Endothelial cell of hepatic sinusoid (primary cell): ENCODE results near the gene LCE5A.
"Not testable (repeated sequence)": the region's sequence is repeated elsewhere in the genome, so short reads cannot be mapped to it uniquely, and the experiment has no call there.

Experiments used
- in situ Hi-C: cut with HindIII; loops from 2 replicates; pipeline ENCODE4 v1.10.0; 2017; ENCODE audit warnings: low sequenced_read_pairs

Gene LCE5A

DNA sequence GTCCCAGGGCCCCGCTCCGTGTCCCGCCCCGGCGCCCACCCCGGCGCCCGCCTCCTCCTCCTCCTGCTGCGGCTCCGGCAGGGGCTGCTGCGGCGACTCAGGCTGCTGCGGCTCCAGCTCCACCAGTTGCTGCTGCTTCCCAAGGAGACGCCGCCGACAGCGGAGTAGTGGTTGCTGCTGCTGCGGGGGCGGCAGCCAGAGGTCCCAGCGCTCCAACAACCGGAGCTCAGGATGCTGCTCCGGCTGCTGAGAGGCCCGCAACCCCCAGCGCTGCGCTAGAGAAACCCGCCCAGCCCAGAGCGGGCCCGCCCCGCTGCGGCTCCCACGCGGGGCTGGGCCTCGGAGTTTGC, 4.8 kb downstream of the LCE5A start:
- in situ Hi-C loops = no loop called here

DNA sequence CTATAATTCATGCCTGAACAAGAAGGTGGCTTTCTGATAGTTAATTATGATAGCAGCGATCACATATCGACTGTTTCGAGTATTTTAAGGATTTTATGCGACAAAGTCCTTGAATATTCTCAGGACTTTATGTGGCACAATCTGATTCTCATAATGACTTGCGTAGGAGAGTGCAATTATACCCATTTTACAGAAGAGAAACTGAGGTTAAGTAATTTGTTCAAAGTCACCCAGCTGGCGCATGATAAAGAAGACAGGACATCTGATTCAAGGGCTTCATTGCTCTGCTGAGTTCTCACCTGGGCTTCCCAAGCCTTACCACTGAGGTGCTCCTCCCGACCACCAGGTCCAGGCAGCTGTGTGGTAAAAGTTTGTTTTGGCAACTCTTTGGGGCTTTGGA, 5.5 kb downstream of the LCE5A start:
- in situ Hi-C loops = no loop called here

DNA sequence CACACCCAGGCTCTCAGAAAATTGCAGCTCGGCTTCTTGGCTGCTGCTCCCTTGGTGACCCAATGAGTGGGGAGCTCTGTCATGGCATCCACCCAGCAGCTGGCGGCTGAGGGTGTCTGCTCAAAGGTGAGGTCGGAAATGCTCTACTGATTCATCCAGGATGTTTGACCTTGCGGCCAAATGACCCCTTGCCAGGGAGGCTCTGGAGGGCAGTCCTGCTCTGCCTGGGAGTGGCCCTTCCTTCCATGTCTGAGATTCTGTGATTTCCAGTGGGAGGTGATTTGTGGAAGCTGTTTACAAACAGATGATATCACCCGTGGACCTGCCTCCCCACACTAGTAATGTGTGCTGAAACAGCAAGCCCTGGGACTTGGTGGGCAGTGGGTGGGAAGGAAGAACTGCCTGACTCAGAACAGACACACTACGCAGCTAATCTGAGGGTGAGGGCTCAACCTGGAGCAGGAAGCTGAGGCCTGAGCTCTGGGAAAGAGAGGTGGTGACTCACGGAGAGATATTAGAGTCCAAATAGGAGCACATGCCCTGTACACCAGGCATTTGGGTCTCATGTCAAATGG, 6.7 kb downstream of the LCE5A start:
- in situ Hi-C loops = no loop called here

DNA sequence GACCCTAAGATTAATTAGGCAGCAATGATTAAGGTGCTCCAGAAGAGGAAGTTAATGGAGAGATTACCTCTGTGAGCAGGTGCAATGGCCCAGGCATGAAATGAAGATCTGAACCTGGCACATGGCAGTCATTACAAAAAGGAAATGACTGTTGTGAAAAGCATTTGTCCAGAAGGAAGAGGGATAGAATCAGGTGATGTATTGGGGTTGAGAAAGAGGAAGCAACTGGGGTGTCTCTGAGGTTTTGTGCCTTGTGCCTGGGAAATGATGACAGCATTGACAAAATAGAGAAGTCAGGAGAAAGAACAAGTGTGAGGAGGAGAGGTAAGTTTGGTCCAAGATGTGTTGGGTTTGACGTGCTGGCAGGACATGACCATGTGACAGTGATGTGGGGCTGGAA, 9.2 kb downstream of the LCE5A start:
- in situ Hi-C loops = no loop called here

DNA sequence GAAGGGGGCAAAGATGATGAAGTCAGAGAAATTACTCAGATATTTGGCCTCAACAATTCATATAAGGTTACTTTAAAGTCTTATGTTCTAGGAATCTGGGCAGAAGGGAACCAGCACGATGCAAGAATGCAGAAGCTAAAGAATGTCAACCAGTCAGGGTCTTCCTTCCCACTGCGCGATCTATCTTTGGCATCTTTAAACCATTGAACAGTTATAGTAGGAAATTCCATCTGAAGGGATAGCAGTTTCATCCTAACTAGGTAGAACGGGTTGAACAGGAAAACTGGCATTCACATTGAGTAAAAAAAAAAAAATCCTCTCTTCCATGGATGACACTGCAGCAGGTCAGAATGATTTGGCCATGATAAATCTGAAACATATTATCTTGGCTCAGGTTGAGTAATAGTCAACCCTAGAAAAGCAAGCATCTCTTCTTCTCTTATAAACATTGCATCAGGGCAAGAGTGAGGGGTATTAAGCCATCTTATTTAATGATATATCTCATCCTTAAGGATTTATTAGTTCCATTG, 10.0 kb downstream of the LCE5A start:
- in situ Hi-C loops = no loop called here

DNA sequence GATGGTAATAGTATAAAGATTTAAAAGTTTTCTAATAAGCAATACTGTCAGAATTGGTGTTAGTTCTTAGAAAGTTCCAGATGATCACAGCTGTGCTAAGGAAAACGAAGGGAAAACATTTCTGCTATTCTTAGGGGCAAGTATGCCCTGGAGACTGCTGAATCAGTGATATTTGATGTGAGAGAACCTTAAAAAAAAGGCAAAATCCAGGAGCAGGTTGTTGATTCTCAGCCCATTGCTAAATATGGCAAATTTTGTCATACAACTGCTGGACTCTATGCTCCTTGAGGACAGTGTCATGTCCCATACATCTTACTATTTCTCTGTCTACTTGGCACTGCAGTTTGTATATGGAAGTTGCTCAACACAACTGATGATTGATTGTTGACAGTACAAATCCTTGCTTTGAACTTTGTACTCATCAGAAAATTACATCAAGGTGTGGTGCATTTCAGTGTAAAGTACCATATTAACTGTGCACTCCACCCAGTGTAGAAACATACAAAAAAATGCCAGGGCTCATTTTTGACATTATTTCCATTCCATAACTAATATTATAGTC, 14.6 kb downstream of the LCE5A start:
- in situ Hi-C loops = no loop called here

DNA sequence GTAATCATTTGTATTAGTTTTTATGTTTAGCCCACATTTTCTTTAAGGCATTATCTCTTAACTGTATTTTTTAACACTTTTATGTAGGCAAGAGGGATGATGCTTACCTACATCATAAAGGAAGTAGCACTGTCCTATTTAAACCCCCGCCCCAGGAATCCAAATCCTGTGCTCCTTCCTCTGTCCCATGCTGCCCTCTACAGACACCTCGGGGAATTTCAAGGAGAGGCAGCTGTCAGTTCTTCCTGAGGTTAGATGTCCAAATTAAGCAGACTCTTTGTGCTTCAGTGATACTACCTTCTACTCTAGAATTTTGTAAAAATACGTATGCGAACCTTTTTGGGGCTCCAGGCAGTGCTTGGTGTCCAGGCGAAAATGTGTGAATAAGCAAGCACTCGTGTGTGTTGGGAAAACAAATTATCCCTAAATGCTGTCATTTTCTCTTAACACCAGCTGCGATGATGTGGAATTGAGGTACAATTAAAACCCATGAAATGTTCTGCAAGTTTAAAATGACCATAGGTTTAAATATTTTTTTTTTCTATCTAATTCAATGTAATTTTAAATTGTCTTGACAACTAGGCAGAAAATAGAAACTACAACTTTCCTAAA, 22.8 kb downstream of the LCE5A start:
- in situ Hi-C loops = no loop called here

DNA sequence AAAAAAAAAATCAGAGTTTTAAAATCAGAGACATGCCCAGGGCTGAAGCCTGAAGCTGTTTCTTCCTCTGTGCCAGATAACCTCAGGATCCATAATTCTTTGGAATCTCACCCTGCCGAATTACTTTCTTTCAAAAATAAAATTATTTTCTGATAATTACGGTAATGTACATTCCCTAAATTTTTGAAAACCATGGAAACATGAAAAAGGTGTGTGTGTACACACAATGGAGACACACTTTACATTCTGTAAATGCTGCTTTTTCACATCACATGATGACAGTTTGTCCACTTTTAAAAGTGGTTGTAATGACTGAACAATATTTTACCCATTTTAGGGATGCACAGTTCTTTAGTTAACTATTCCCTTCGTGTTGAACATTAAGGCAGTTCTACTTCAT, 25.2 kb downstream of the LCE5A start:
- in situ Hi-C loops = no loop called here

DNA sequence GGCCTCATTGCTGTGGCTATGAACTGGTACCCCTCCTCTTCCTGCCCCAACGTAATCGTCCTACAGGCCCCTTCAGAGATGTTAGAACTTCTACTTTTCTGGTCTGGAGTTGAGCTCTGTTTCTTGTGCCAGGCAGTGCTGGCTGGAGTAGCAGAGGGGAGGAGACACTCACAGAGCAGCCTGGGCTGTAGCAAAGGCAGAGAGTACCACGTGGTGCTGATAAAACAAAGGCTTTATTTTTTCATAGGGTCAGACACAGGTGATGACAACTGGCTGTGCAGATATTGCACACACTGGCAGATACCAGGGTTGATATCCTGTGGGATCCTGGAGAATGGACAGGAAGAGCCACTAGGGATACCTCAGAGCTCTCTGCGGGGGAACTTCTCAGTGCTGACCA, 26.9 kb downstream of the LCE5A start:
- in situ Hi-C loops = no loop called here

DNA sequence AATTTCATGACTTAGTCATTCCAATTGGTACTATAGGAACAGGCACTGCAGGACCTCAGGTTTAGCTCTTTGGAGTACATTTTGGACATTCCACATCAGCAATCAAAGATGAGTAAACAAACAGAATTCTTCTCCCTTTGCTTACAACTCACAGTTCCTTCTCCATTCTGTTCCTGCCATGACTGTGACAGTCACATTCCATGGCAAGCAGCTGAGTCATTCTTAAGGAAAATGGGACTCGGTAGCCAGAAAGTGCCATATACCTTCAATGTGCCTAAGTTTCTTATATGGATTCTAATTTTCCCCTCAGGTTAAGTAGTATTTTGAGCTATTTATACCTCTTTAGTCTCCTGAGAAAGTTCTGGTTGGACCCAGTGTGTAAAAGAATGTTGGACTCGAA, 29.3 kb downstream of the LCE5A start:
- in situ Hi-C loops = no loop called here

DNA sequence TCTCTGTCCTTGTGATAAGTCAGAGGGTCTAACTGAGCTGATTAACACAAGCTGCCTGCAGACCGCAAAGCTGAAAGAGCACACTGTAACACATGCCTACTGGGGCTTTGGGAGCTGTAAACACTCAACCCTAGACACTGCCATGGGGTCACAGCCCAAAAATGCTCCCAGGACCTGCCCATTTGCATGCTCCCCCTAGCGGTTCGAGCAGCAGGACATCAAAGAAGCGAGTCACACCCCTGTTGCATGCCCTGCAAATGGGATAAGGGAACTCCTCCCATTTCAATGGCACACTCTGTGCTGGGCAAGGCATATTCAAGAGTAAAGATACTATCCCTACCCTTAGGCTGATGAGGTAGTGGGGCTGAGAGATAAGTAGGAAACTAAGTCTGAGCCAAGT, 33.2 kb downstream of the LCE5A start:
- in situ Hi-C loops = no loop called here

DNA sequence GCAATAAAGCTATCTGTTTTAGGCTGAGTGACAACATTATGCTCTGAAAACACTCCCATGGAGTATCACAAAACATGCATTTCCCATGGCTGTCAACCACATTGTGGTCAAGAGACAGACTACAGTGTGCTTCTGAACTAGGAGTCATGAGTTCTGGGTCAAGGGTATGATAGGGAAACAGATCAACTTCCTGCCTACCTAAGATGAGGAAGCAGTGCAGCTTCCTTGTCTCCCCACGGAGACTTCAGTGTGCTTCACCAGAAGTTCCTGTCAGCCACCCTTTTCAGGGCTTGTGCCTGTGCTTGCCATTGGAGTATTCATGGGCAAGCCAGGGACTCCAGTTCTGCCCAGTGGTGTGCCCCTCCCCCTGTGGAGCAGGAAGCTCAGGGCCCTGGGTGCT, 36.1 kb downstream of the LCE5A start:
- in situ Hi-C loops = no loop called here

DNA sequence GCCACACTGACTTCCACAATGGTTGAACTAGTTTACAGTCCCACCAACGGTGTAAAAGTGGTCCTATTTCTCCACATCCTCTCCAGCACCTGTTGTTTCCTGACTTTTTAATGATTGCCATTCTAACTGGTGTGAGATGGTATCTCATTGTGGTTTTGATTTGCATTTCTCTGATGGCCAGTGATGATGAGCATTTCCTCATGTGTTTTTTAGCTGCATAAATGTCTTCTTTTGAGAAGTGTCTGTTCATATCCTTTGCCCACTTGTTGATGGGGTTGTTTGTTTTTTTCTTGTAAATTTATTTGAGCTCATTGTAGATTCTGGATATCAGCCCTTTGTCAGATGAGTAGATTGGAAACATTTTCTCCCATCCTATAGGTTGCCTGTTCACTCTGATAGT, 37.8 kb downstream of the LCE5A start:
- in situ Hi-C loops = not testable (repeated sequence)
